Measurements from ENCODE around the gene DHRS13.

GRCh38 chr17:28912938-28913333 is 10.1 kb upstream of the DHRS13 start:
- TF ChIP-seq GATA3 (IDR thresholded peaks at IDR 0.05; ENCODE audit: low read depth, low read length) (no peak), GATA2 (IDR thresholded peaks at IDR 0.05; ENCODE audit: low read depth, low read length) (no peak)
